Natural killer cell (primary cell): Measurements from ENCODE around the gene MITF. TPM values are rescaled to one million over a fixed set of nuclear protein-coding genes. Genes with fewer than 3 reads are reported as not detected.
"Not testable (repeated sequence)": the region's sequence is repeated elsewhere in the genome, so short reads cannot be mapped to it uniquely, and the experiment has no call there.

Experiments
- ATAC-seq, 3 donors: fragments of 150-1000 bp in 2 of 3; fragments of 200-7000 bp in 1 of 3; cut with Tn5 transposase; 1 replicate in 1 of 3; 2 replicates in 2 of 3; pipeline ENCODE4 v1.10.0; 2021; ENCODE audit warnings: mild to moderate bottlenecking in 2 of 3, moderate library complexity in 2 of 3
- DNase-seq, 2 donors: peaks; one replicate each; pipeline versions ENCODE4 v3.0.0 to v3.0.0-alpha.2; 2013 to 2021; ENCODE audit warnings: mixed read lengths in 1 of 2
- H3K27ac ChIP-seq: one replicate; pipeline ENCODE4 v1.5.1; 2013; ENCODE audit warnings: mild to moderate bottlenecking, low read length
- H3K27me3 ChIP-seq: one replicate; pipeline ENCODE4 v1.6.1; 2013; ENCODE audit warnings: low read length; ENCODE audit not compliant: control insufficient read depth, insufficient read depth
- H3K36me3 ChIP-seq: one replicate; pipeline ENCODE4 v1.6.1; 2013; ENCODE audit warnings: low read length; ENCODE audit not compliant: control insufficient read depth, insufficient read depth
- H3K4me1 ChIP-seq: one replicate; pipeline ENCODE4 v1.6.1; 2013; ENCODE audit warnings: low read length; ENCODE audit not compliant: control insufficient read depth, insufficient read depth
- H3K4me3 ChIP-seq: one replicate; pipeline ENCODE4 v1.5.1; 2013; ENCODE audit warnings: low read length
- H3K9me3 ChIP-seq: one replicate; pipeline ENCODE4 v1.6.1; 2013; ENCODE audit warnings: low read length; ENCODE audit not compliant: control insufficient read depth, insufficient read depth
- H3K27ac Mint-ChIP-seq, 2 donors: one replicate each; pipeline ENCODE4 v1.8.0; 2022; ENCODE audit warnings: mild to moderate bottlenecking in 2 of 2, mixed read lengths in 2 of 2, moderate library complexity in 1 of 2
- H3K27me3 Mint-ChIP-seq, 2 donors: one replicate each; pipeline ENCODE4 v1.8.0; 2022; ENCODE audit warnings: low read depth in 2 of 2, mixed read lengths in 2 of 2
- H3K36me3 Mint-ChIP-seq: one replicate; pipeline ENCODE4 v1.8.0; 2022; ENCODE audit warnings: mixed read lengths
- H3K4me1 Mint-ChIP-seq, 2 donors: one replicate each; pipeline ENCODE4 v1.8.0; 2022; ENCODE audit warnings: mixed read lengths in 2 of 2
- H3K4me3 Mint-ChIP-seq: one replicate; pipeline ENCODE4 v1.8.0; 2022; ENCODE audit warnings: mild to moderate bottlenecking, moderate library complexity, mixed read lengths
- H3K9me3 Mint-ChIP-seq, 2 donors: one replicate each; pipeline ENCODE4 v1.8.0; 2022; ENCODE audit warnings: mixed read lengths in 2 of 2
- WGBS: methylation state at CpG from one replicate; pipeline ENCODE4 v1.1.7; 2013; ENCODE audit warnings: missing lambda C conversion rate; ENCODE audit not compliant: insufficient coverage; 5-methylcytosine and 5-hydroxymethylcytosine counted together
- intact Hi-C: fragments of 100-400 bp; cut with micrococcal nuclease; formaldehyde crosslinking; loops from one replicate; pipeline ENCODE4 v1.14.2; 2022
- total RNA-seq, 4 donors: library from RNA; stranded (reverse); fragments of 120-200 nt in 1 of 4; gene quantifications; one replicate each; pipeline versions ENCODE4 v1.2.3 to v1.2.4, GENCODE V29; 2013 to 2022
- TF ChIP-seq, protein P1 (sequence below): fragments of 200-600 bp; IDR thresholded peaks from one replicate; pipeline ENCODE4 v1.8.0; 2022; ENCODE audit warnings: antibody characterized with exemption

The MITF gene
- total RNA-seq, 3 donors from 2014 or later (not counting 1 experiment from before 2014, with no cell fraction given) = 0.23 to 1.5 (median 0.54) TPM

DNA sequence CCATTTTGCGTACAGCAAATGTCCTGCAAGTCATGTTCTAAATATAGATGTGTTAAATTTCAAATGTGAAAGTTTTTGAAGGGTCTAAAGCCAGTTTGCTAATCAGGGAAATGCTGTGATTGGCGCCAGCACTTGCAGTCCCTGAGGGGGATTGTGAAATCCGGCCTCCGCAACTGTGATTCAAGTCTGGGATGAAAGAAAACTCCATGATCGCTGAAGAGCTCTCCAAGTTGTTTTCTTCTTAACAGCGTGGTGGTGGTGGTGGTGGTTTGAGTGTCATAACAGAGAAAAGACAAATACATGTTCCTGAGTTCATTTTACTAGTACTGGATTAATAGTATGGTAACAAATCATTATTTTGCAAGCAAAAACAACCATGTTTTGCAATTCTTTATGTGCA lies 51.8 kb downstream of the MITF start:
- WGBS = 66% methylated on average over 6 of the region's 6 CpGs
- Histone ChIP-seq H3K27ac (no peak overlapping the region), H3K9me3 (no peaks in the 10 kb centered on the region), H3K27me3 (no peaks in the 10 kb centered on the region), H3K4me3 (no peak overlapping the region), H3K4me1 (no peaks in the 10 kb centered on the region), H3K36me3 (no peaks in the 10 kb centered on the region)
- H3K27me3 Mint-ChIP-seq = no peaks in the 10 kb centered on the region
- H3K9me3 Mint-ChIP-seq = peaks cover 0 to 3% of the 10 kb centered on the region in 2 donors
- H3K4me1 Mint-ChIP-seq = no peaks in the 10 kb centered on the region
- intact Hi-C loops = no loop called here
- no peaks in the 10 kb centered on the region for H3K36me3 Mint-ChIP-seq
- no peak overlapping the region for H3K4me3 Mint-ChIP-seq
- TF ChIP-seq, protein P1, sequence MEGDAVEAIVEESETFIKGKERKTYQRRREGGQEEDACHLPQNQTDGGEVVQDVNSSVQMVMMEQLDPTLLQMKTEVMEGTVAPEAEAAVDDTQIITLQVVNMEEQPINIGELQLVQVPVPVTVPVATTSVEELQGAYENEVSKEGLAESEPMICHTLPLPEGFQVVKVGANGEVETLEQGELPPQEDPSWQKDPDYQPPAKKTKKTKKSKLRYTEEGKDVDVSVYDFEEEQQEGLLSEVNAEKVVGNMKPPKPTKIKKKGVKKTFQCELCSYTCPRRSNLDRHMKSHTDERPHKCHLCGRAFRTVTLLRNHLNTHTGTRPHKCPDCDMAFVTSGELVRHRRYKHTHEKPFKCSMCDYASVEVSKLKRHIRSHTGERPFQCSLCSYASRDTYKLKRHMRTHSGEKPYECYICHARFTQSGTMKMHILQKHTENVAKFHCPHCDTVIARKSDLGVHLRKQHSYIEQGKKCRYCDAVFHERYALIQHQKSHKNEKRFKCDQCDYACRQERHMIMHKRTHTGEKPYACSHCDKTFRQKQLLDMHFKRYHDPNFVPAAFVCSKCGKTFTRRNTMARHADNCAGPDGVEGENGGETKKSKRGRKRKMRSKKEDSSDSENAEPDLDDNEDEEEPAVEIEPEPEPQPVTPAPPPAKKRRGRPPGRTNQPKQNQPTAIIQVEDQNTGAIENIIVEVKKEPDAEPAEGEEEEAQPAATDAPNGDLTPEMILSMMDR = no peak
- DNase-seq = no peak
- H3K27ac Mint-ChIP-seq = no peak overlapping the region
- no peak for ATAC-seq

- H3K9me3 Mint-ChIP-seq = peaks cover 0 to 3% of the 10 kb centered on the region in 2 donors
- H3K4me1 ChIP-seq = no peaks in the 10 kb centered on the region
- H3K36me3 ChIP-seq = no peaks in the 10 kb centered on the region
- intact Hi-C loops = no loop called here
- no peaks in the 10 kb centered on the region for H3K27me3 ChIP-seq
- no peak for ATAC-seq
- 25% methylated on average over 3 of the region's 3 CpGs for WGBS
- no peaks in the 10 kb centered on the region for H3K4me1 Mint-ChIP-seq
- H3K9me3 ChIP-seq = no peaks in the 10 kb centered on the region
- no peaks in the 10 kb centered on the region for H3K27me3 Mint-ChIP-seq
- no peaks in the 10 kb centered on the region for H3K36me3 Mint-ChIP-seq
- no peak overlapping the region for H3K4me3 Mint-ChIP-seq
- no peak overlapping the region for H3K4me3 ChIP-seq
- no peak for DNase-seq
- no peak overlapping the region for H3K27ac Mint-ChIP-seq
- TF ChIP-seq, protein P1 = no peak
- H3K27ac ChIP-seq = no peak overlapping the region
These were observed 52.7 kb downstream of the MITF start for GRCh38 chr3:69791919-69792399.

- H3K27me3 ChIP-seq, ATAC-seq, H3K36me3 Mint-ChIP-seq, H3K4me1 Mint-ChIP-seq, DNase-seq, H3K9me3 ChIP-seq, H3K4me1 ChIP-seq, H3K27ac ChIP-seq, intact Hi-C loops, H3K4me3 Mint-ChIP-seq, H3K36me3 ChIP-seq, H3K27ac Mint-ChIP-seq, H3K27me3 Mint-ChIP-seq, H3K9me3 Mint-ChIP-seq, H3K4me3 ChIP-seq: not testable (repeated sequence)
- 95% methylated on average over 2 of the region's 4 CpGs for WGBS
These were observed 56.9 kb downstream of the MITF start for GRCh38 chr3:69796126-69796525.

DNA sequence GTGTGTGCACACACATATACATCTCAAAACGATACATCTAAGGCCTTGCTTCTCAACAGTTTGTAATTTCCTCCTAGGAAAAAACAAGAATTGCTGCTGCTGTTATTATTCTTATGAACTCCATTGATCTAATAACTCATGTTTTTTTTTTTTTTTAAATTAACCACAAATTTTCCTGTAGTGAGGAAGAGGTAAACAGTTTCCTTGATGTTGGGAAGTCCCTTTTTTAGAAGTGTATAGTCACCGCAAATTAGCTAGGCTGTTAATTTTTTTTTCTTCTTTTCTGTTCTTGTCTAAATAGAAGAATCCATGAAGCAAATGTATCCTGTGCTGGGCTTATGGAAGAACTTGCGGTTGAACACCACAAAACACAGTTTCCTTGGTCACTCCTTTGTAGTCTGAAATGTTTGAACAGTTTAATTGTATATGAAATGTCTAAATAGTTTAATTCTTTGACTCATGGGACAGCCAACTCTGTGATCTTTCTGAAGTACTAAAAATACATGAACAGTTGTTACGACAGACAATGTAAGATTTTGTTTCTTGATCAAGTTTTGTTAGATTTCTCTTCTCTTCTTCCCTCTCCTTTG lies 64.5 kb downstream of the MITF start:
- intact Hi-C loops = no loop called here

More for the DNA sequence above, 64.5 kb downstream of the MITF start:
- no peaks in the 10 kb centered on the region for H3K36me3 ChIP-seq
- Mint-ChIP-seq H3K27me3 (no peaks in the 10 kb centered on the region), H3K4me1 (no peaks in the 10 kb centered on the region), H3K4me3 (no peak overlapping the region), H3K27ac (no peak overlapping the region), H3K36me3 (no peaks in the 10 kb centered on the region), H3K9me3 (peaks cover 0 to 7% of the 10 kb centered on the region in 2 donors)
- TF ChIP-seq, protein P1 = no peak
- no peaks in the 10 kb centered on the region for H3K9me3 ChIP-seq
- H3K27ac ChIP-seq = no peak overlapping the region
- no peaks in the 10 kb centered on the region for H3K27me3 ChIP-seq
- H3K4me3 ChIP-seq = no peak overlapping the region
- 83% methylated on average over 4 of the region's 4 CpGs for WGBS
- no peak for DNase-seq
- no peak for ATAC-seq
- no peaks in the 10 kb centered on the region for H3K4me1 ChIP-seq
